HG03280 (cell line): ENCODE results near the gene IFI27L2.
A peak's percentile ranks its signal among the peaks of the same experiment; 100 is the strongest.

Experiments used
- ATAC-seq: cut with Tn5 transposase; IDR thresholded peaks from one replicate; pipeline ENCODE4 v1.9.1; 2021; ENCODE audit warnings: mild to moderate bottlenecking, moderate library complexity; ENCODE audit not compliant: unreplicated experiment

Gene IFI27L2

DNA sequence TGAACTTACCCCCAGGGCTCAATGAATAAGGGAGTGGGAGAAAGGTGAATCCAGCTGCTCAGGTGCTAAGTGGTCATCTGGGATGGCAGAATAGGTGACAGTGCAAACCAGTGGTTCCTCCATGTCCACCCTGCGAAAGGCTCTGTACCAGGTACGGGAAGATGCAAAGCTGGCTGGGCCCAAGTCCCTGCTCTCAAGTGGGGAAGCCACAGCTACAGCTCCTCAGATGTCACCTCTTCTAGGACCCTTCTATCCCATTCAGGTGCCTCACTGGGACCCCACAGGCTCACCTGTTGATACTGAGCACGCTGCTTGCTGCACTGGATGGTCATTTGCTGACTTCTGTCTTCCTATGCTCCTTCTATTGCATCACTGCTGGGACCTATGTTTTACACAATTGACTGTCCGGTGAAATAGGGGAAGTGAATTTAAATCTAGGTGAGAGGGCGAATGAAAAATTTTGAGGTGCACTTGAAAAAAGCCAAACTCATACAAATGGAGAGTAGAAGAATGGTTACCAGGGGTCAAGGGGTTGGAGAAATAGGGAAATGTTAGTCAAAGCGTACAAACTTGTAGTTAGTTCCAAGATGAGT, 24.4 kb upstream of the IFI27L2 start:
- ATAC-seq = no peak

DNA sequence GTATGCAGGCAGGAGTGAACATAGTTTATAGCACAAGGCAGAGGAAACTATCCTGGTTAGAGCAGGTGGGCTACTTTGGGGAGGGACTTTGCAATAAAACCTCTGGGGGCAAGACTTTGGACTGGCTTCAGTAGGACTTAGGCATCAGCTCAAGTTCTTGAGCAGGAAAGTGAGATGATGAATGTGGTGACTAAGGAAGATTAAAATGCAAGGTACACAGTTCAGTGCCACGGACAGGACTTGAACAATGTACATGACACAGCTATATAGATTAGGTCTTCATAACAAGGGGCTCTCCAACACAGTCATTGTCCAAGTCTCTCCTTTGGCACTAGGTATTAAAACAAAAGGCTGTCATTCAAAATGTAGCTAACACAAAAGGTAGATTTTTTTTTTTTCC, 23.3 kb upstream of the IFI27L2 start:
- no peak for ATAC-seq

DNA sequence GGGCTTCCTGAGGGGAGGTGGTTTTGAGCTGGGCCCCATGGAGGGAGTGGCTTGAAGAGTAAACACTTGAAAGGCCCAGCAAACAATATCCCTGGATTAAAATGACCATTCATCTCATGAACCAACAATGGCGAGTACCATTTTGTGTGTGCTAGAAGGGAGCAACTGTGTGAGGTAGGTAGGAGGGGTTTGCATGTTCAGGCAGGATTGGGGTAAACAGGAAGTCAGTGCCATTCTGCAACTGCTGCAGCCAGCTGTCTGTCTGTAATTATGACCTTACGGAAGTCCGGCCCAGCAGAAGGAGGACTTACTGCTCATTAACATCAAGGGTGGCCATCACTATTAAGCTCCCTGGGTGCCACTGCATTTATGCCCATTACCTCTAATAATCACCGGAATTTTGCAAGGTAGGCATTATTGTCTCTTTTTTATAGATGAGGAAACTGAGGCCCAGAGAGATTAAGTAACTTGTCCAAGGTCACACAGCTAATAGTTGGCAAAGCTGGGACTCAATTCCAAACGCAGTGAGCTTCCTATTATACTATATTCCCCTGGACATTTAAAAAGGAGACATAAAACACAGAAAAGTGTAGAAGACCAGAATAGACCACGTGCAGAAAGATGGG, 16.6 kb upstream of the IFI27L2 start:
- no peak for ATAC-seq

DNA sequence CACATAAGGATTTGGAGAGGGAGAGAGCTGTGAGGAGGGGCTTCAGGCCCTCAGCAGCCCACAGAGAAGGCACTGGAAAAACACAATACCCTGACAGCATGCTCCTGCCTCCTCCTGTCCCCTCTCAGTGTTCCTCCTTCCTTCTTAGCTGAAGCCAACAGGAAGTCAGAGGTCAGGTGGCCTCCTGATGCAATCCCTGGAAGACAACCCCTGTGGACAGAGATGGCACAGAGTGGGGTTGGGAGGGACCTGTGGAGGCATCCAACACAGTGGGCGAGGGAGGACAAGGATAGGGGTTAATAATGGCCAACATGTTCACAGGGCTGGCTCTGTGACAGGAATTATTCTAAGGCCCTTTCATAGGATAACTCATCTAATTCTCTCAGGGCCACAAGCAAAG, 15.4 kb upstream of the IFI27L2 start:
- no peak for ATAC-seq

DNA sequence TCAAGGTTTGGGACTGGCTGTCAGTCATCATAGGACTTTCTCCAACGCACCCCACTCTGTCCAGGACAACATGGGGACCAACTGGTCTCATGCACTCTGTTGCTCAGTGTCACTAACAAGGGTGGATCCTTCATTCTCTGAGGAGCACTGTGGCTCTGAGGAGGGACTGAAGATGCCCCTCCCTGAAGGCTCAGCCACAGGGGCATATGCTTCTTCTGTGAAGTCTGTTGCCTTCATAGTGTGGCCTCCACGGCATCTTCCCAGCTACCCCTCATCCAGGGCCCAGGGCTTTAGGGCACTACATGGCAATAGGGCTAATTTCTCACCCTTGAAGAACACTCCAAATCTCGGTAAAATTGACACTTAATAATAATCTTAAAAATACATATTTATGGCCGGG, 14.3 kb upstream of the IFI27L2 start:
- no peak for ATAC-seq

DNA sequence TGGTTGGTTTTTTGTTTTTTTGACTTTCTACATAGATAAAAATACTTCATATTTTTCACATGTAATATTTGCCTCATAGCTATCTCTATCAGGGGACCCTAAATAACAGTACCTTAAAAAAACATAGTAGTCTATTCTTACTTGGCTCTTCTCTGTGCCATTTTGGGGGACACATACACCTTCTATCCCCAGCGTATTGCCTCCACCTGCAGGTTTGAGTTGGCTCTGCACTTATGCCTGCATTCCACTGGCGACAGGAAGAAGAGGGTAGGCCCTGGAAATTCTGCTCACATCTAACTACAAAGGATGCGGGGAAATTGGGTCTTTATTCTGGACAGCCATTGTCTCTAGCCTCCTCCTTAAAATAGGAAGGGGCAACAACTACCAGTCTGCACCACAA, 13.8 kb upstream of the IFI27L2 start:
- ATAC-seq = no peak

DNA sequence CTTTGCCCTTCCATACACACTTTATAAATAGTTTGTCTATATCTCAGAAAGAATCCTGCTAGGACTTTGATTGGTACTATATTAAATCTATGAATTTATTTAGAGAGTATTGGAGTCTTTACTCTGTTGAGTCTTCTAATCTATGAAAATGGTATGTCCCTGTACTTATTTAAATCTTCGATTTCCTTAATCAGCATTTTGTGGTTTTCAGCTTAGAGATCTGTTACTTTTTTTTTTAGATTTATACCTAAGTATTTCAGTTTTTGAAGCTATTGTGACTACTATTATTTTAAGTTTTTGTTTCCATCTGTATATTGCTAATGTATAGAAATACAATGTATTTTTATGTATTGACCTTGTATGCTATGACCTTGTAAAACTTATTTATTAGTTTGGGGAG, 13.4 kb upstream of the IFI27L2 start:
- ATAC-seq = no peak

DNA sequence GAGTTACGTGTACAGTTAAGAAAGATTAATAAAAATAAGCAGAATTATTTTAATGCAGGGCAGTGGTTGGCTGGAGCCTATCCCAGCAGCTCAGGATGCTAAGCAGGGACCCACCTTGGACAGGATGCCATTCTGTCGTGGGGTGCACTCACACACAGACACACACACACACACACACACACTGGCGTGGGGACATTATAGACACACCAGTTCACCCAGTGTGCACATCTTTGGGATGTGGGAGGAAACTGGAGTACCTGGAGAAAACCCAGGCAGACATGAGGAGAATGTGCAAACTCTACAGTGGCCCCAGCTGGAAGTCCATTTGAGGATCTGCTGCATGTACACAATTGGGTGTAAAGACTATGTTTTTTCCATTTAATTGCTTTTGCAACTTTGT, 12.8 kb upstream of the IFI27L2 start:
- ATAC-seq = no peak

DNA sequence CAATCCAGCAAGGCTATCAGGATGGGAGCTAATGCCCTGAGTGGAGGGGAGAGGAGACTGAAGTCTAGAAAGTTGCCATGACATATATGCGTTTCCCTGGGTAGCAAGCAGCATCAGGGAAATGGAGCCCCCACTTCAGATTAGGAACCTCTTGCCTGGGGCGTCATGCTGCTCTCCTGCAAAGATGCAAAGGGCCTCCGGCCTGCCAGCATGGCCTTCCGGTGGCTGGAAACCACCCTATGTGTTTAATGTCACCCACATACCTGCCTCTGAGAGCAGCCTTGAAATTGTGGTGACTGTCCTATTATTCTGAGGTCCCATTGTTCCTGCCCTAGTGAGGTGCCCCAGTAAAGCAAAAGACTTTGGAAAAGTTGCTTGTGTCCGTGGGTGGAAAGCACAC, 10.0 kb upstream of the IFI27L2 start:
- ATAC-seq = no peak

DNA sequence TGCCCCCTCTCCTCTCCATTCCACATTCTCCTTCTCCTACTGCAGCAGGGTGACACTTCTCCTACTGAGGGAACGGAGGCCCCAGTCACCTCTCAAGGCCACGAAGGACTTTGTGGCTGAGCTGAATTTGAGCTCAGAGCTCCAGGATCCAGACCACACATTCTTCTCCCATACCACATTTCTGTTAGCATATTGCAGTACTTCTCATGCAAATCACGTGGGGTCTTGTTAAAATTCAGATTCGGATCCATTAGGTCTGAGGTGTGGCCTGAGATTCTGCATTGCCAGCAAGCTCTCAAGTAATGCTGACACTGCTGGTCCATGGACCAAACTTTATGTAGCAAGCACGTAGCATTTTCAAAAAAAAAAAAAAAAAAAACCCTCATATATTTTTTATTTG, 9.6 kb upstream of the IFI27L2 start:
- ATAC-seq = no peak

DNA sequence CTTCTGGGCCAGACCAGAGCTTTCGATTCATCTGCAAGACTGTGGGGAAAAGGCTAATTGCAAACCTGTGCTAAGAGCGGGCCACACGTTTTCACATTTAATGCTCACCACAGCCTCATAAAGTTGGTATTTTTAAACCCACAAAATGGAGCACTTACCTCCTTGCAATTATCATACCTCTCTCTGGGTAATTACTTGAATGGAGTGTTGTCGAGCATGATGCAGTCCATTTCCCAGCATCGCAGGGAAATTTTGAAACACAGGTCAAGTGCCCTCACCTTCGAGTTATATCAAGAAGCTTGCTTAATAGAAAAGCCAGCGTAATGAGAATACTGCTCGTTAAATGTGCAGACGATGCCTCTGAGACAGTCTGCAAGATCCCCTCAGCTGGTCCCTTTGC, 8.8 kb upstream of the IFI27L2 start:
- ATAC-seq = no peak

DNA sequence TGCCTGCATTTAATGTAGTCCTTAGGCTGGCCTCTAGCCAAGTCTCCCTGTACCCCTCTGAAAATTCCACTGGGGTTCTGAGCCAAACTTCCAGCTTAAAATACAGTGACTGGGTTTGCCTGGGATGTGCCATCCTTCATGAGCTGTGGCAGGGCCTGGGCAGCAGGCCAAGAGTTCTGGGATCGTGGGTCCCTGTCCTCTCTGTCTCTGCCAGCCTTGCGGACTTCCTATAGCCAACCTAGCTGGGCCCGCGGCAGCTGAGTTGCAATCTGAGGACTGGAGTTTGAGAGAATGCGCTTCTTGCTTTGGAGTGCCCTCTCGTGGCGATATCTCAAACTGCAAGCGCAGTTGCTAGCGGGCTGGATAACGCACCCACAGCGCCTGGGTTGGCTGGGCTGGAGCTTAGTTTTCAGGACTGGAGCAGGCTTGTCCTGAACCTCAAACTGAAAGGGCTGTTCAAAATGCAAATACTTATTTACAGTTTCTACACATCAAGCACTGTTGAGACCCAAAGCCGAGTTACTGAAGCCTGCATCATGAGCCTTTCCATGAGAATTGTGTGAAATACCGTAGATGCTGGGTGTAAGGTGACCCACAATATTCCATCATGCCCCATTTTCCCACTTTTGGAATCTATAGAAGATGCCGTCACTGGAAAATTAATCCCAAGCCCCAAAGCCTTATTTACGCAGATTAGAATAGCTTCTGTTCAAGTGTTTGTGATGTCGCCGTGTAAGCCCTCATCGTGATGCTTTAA, 7.3 kb upstream of the IFI27L2 start:
- ATAC-seq = peak; percentile 81

DNA sequence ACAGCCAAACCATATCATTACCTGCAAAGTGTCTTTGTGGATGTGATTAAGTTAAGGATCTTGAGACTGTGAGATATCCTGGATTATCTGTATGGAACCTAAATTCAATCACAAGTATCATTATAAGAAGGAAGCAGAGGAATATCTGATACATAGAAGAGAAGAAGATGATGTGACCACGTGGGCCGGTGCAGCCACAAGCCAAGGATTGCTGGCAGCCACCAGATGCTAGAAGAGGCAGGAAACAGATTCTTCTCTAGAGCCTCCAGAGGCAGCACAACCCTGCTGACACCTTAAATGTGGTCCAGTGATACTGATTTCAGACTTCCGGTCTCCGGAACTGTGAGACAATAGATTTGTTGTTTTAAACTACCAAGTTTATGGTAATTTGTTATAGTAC, 6.1 kb upstream of the IFI27L2 start:
- no peak for ATAC-seq

DNA sequence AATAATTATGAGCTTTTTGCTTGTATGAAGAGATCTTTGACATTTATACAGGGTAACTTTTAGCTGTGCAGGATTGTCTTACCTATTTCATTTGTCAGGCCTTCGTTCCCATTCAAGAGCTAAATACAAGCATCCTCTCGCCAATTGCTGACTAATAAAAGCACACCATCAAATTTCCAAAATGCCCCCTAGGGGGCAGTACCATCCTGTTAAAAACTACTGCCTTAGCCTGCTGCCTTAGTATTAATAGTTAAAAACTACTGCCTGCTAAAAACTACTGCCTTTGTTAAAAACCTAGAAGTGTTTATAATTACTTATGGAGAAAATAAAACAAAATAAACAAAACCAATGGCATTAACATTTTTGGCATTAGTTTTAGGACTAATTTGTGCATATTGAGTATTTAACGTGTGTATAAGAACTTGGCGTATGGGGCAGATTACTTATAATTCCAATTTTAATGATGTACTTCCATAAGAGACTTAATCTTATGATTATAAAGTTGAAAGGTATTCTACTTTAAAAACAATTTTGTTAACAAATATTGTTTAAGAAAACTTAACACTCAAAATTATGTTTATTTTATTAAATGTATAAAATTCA, 3.0 kb upstream of the IFI27L2 start:
- no peak for ATAC-seq

DNA sequence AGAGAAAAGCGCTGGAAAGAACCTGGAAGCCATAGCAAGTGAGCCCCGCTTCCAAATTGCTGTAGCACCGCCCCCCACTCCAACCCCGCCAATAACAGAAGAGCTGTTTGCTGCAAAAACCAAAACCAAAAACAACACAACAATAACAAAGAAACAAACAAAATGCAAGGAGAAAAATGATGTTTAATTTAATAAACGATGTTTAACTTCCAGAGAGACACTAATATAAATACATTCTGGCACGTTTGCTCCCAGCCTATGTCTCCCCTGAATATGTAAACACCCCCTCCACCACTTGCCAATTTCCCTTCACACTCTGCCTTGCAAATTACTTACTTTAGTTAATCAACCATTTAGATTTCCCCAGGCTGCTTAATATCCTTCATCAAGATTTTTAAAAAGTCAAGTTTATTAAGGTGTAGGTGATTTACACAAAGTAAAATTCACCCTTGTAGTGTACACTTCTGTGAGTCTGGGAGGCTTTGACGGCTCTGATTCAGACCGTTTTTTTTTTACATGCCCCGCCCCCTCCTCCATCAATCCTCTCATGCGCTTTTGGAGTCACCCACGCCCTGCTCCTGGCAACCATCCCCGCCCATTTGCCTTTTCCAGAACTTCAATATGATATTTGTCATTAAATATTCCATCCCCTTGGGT, 482 bp upstream of the IFI27L2 start:
- ATAC-seq = no peak

DNA sequence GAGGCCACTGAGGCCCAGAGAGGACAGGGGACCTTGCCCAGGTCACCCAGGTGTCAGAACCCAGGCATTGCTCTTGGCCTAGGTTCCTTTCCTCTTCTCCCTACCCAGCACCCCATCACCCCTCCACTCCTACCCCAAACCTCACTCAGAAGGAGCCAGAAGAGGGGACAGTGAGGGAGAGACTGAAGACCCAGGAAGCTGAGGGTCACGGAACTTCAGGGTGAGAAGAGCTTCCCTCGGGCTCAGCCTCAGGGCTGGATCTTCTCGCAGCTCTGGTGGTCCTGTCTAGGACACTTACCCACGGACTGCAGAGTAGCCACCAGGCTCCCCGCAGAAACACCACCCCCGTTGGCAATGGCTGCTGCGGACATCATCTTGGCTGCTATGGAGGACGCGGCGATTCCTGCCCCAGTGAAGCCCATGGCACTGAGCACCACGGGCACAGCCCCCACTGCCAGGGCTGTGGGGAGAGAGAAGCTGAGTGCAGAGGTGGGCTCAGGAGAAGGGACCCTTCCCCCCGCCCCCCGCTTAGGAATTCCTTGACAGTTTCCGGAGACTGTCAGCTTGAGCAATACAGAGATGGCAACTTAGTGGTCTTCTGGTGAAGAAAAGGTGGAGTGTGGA, 1.1 kb downstream of the IFI27L2 start:
- no peak for ATAC-seq

DNA sequence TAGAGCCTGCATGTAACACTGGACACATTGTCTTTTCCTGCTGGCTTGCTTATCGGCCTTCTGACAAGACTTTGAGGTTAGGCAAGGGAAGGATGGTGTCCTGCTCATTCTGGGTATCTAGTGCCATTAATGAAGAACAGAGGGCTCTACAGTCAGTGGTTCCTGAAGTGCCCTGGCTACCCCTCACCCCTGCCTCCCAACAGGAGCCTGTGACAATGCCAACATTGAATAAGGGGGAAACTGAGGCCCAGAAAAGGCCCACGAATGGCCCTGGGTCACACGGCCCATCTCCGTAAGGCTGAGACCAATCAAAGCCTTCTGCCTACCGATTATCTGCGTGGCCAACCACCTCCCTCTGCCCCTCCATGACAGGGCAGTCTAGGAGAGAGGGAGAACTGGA, 2.1 kb downstream of the IFI27L2 start:
- no peak for ATAC-seq

DNA sequence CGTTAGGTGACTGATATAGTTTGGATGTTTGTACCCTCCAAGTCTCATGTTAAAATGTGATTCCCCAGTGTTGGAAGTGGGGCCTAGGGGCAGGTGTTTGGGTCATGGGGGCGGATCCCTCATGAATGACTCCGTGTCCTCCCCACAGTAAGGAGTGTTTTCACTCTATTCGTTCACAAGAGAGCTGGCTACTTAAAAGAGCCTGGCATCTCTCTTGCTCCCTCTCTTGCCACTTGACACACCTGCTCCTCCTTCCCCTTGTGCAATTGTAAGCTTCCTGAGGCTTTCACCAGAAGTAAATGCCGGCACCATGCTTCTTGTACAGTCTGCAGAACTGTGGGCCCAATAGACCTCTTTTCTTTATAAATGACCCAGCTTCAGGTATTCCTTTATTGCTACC, 2.6 kb downstream of the IFI27L2 start:
- no peak for ATAC-seq

DNA sequence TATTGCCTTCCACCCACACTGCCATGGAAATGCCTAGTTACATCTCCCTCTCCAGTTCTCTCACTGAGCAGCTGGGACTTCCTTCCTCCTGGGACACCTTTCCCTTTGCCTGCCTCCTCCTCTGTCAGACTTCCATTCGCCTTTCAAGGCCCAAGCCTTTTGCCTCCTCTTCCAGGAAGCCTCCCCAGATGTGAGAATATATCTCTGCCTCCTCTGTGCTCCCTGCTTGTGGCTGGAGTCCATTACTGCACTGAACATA, 3.1 kb downstream of the IFI27L2 start:
- ATAC-seq = no peak

DNA sequence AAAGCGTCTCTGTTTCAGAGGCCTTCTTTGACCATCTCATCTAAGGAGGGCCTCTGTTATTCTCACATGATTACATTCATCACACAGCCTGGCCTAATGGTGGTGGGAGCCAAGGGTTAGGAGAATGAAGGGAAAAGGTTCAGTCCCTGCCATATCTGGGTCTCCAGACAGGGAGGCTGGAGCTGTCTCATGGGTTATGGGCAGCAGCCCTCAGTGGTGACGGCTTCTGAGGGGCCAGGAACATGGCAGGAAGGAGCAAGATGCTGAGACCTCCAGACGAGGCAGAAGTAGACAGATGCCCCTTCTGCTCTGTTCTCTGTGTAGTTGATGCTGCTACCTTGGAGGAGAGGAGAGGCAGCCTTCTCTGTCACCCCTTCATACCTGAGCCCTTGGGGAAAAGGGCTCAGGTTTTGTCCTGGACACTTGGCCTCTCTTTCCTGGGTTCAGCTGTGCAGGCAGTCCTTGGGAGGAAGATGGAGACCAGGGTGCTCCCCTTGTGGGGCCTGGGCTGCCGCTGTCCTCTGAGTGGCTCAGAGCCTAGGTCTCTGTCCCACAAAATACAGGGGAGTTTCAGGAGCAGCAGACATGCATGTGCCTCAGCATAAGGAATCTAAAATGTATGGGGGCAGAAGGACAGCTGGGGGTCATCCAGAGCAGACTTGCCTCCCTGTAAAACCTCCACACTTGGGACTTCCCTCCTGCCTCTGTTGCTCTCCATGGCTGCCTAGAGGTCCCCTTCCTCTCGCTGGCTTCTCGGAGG, 3.6 kb downstream of the IFI27L2 start:
- no peak for ATAC-seq
